ENCODE measurements around the gene SLAMF9. TPM values are rescaled to one million over a fixed set of nuclear protein-coding genes. Genes with fewer than 3 reads are reported as not detected.
A peak's percentile ranks its signal among the peaks of the same experiment; 100 is the strongest.

The SLAMF9 gene
- total RNA-seq, 1 donor from 2014 or later: 0.43 TPM

DNA sequence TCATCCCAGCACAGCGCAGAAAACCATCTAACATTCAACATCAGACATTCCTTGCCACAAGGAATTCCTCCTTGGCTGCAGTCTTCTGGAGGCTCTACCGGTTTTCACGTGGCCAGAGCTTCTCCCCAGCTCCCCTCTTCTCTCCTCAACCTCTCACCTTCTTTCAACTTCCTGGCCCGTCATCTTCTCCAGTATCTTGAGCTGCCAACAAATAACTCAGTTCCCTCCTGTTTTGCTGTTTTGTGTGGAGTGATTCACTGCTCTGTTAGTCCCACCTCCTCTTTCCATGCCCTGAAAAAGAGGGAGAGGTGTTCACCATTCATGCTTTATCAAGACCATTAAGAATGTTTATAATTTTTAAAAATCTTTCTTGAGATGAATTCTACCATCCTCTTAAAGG, 45.2 kb upstream of the SLAMF9 start:
- Histone ChIP-seq H3K9me3 (ENCODE audit: insufficient read depth, low read depth, low read length) (no peaks in the 10 kb centered on the region), H3K36me3 (ENCODE audit: insufficient read depth, low read length) (no peaks in the 10 kb centered on the region), H3K9ac (ENCODE audit: low read length) (no peak overlapping the region), H3K79me2 (ENCODE audit: insufficient read depth, low read length) (no peaks in the 10 kb centered on the region), H3K27me3 (ENCODE audit: insufficient read depth, low read length) (no peaks in the 10 kb centered on the region), H3K4me2 (ENCODE audit: low read length) (peak overlapping the region; percentile 25), H2AFZ (ENCODE audit: low read depth, low read length) (peak overlapping the region; percentile 30), H4K20me1 (ENCODE audit: insufficient read depth, low read length) (no peaks in the 10 kb centered on the region), H3K4me3 (ENCODE audit: insufficient read depth, low read depth, low read length) (no peak overlapping the region), H3K27ac (ENCODE audit: low read depth, low read length) (peak overlapping the region; percentile 9), H3K4me1 (ENCODE audit: insufficient read depth, low read length) (peaks cover 8% of the 10 kb centered on the region)
- Mint-ChIP-seq H3K4me3 (ENCODE audit: unreplicated experiment) (no peak overlapping the region), H3K9me3 (ENCODE audit: unreplicated experiment) (no peaks in the 10 kb centered on the region), H3K27ac (ENCODE audit: unreplicated experiment) (peak overlapping the region; percentile 34), H3K36me3 (ENCODE audit: low read depth, unreplicated experiment) (no peaks in the 10 kb centered on the region), H3K4me1 (ENCODE audit: low read depth, unreplicated experiment) (peaks cover 19% of the 10 kb centered on the region), H3K27me3 (ENCODE audit: low read depth, unreplicated experiment) (peaks cover 7% of the 10 kb centered on the region)
- FAIRE-seq (no peak), DNase-seq (ENCODE audit: low read depth) (peak; percentile 61)
- no peak for TF ChIP-seq EZH2 (IDR thresholded peaks at IDR 0.05; ENCODE audit: insufficient read depth, low read length)
- TF ChIP-seq CTCF (IDR thresholded peaks at IDR 0.05; ENCODE audit: insufficient read depth, low read depth, low read length): no peak

- Mint-ChIP-seq H3K36me3 (ENCODE audit: low read depth, unreplicated experiment) (no peaks in the 10 kb centered on the region), H3K27me3 (ENCODE audit: low read depth, unreplicated experiment) (peaks cover 3% of the 10 kb centered on the region), H3K27ac (ENCODE audit: unreplicated experiment) (peak overlapping the region; percentile 19), H3K9me3 (ENCODE audit: unreplicated experiment) (no peaks in the 10 kb centered on the region), H3K4me3 (ENCODE audit: unreplicated experiment) (no peak overlapping the region), H3K4me1 (ENCODE audit: low read depth, unreplicated experiment) (peaks cover 29% of the 10 kb centered on the region)
- Histone ChIP-seq H3K9me3 (ENCODE audit: insufficient read depth, low read depth, low read length) (no peaks in the 10 kb centered on the region), H3K9ac (ENCODE audit: low read length) (peak overlapping the region; percentile 12), H3K4me2 (ENCODE audit: low read length) (peak overlapping the region; percentile 65), H4K20me1 (ENCODE audit: insufficient read depth, low read length) (no peaks in the 10 kb centered on the region), H3K4me3 (ENCODE audit: insufficient read depth, low read depth, low read length) (peak overlapping the region; percentile 2), H3K27me3 (ENCODE audit: insufficient read depth, low read length) (no peaks in the 10 kb centered on the region), H3K27ac (ENCODE audit: low read depth, low read length) (peak overlapping the region; percentile 62), H3K36me3 (ENCODE audit: insufficient read depth, low read length) (no peaks in the 10 kb centered on the region), H3K4me1 (ENCODE audit: insufficient read depth, low read length) (peaks cover 8% of the 10 kb centered on the region), H2AFZ (ENCODE audit: low read depth, low read length) (no peak overlapping the region), H3K79me2 (ENCODE audit: insufficient read depth, low read length) (no peaks in the 10 kb centered on the region)
- TF ChIP-seq CTCF (IDR thresholded peaks at IDR 0.05; ENCODE audit: insufficient read depth, low read depth, low read length): no peak
- no peak for TF ChIP-seq EZH2 (IDR thresholded peaks at IDR 0.05; ENCODE audit: insufficient read depth, low read length)
- DNase-seq (ENCODE audit: low read depth): peak; percentile 94
- peak; percentile 45 for FAIRE-seq
These were observed 42.6 kb upstream of the SLAMF9 start for GRCh38 chr1:159996653-159997052.

DNA sequence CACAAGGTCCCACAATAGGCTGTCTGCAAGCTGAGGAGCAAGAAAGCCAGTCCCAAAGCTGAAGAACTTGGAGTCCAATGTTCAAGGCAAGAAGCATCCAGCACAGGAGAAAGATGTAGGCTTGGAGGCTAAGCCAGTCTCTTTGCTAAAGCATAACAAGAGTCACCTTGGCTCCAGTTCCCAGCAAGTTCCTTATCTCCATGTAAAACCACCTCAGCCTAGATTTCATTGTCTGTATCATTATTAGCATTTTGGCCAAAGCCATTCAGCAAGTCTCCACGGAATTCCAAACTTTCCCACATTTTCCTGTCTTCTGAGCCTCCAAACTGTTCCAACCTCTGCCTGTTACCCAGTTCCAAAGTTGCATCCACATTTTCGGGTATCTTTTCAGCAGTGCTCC, 40.9 kb upstream of the SLAMF9 start:
- H3K4me3 ChIP-seq (ENCODE audit: insufficient read depth, low read depth, low read length): no peak overlapping the region
- H3K36me3 ChIP-seq (ENCODE audit: insufficient read depth, low read length): no peaks in the 10 kb centered on the region
- H3K4me2 ChIP-seq (ENCODE audit: low read length): no peak overlapping the region
- H3K27ac Mint-ChIP-seq (ENCODE audit: unreplicated experiment): no peak overlapping the region
- no peaks in the 10 kb centered on the region for H3K36me3 Mint-ChIP-seq (ENCODE audit: low read depth, unreplicated experiment)
- H3K4me1 Mint-ChIP-seq (ENCODE audit: low read depth, unreplicated experiment): peaks cover 30% of the 10 kb centered on the region
- FAIRE-seq: no peak
- no peaks in the 10 kb centered on the region for H3K79me2 ChIP-seq (ENCODE audit: insufficient read depth, low read length)
- TF ChIP-seq EZH2 (IDR thresholded peaks at IDR 0.05; ENCODE audit: insufficient read depth, low read length) (no peak), CTCF (IDR thresholded peaks at IDR 0.05; ENCODE audit: insufficient read depth, low read depth, low read length) (no peak)
- H3K9ac ChIP-seq (ENCODE audit: low read length): no peak overlapping the region
- H3K27me3 Mint-ChIP-seq (ENCODE audit: low read depth, unreplicated experiment): no peaks in the 10 kb centered on the region
- H3K27ac ChIP-seq (ENCODE audit: low read depth, low read length): no peak overlapping the region
- no peaks in the 10 kb centered on the region for H4K20me1 ChIP-seq (ENCODE audit: insufficient read depth, low read length)
- peaks cover 8% of the 10 kb centered on the region for H3K4me1 ChIP-seq (ENCODE audit: insufficient read depth, low read length)
- H3K9me3 Mint-ChIP-seq (ENCODE audit: unreplicated experiment): no peaks in the 10 kb centered on the region
- H3K27me3 ChIP-seq (ENCODE audit: insufficient read depth, low read length): no peaks in the 10 kb centered on the region
- no peaks in the 10 kb centered on the region for H3K9me3 ChIP-seq (ENCODE audit: insufficient read depth, low read depth, low read length)
- DNase-seq (ENCODE audit: low read depth): peak; percentile 24
- H2AFZ ChIP-seq (ENCODE audit: low read depth, low read length): no peak overlapping the region
- H3K4me3 Mint-ChIP-seq (ENCODE audit: unreplicated experiment): no peak overlapping the region

Data from astrocyte (in vitro differentiated cells and primary cell).